HepG2 (cell line): Measurements from ENCODE around the gene GPATCH8.

Experiments used
- DNMT1 ChIP-seq: sonication (generic); formaldehyde crosslinking; IDR thresholded peaks from 2 replicates; pipeline ENCODE4 v1.5.1; 2020; ENCODE audit warnings: mild to moderate bottlenecking, missing genetic modification reagents
- POLR2A ChIP-seq, 2 experiments: IDR thresholded peaks; 2 replicates each; pipeline ENCODE4 v1.6.1; 2011; ENCODE audit warnings: low read depth in 2 of 2, low read length in 2 of 2, mild to moderate bottlenecking in 1 of 2, moderate library complexity in 1 of 2; ENCODE audit not compliant: insufficient read depth in 1 of 2
- ZNF138 ChIP-seq: sonication (generic); formaldehyde crosslinking; IDR thresholded peaks from 2 replicates; pipeline ENCODE4 v1.5.0; 2020; ENCODE audit warnings: mild to moderate bottlenecking, low read depth, missing genetic modification reagents
- TF ChIP-seq, protein P1 (sequence below): sonication (generic); formaldehyde crosslinking; IDR thresholded peaks from 2 replicates; pipeline ENCODE4 v1.4.0; 2020; ENCODE audit warnings: low read depth, missing genetic modification reagents
- TF ChIP-seq, protein P2 (sequence below): sonication (generic); formaldehyde crosslinking; IDR thresholded peaks from 2 replicates; pipeline ENCODE4 v1.4.0; 2020; ENCODE audit warnings: missing genetic modification reagents
- TF ChIP-seq, protein P3 (sequence below): sonication (generic); formaldehyde crosslinking; IDR thresholded peaks from 2 replicates; pipeline ENCODE4 v1.4.0; 2020; ENCODE audit warnings: missing genetic modification reagents

DNA sequence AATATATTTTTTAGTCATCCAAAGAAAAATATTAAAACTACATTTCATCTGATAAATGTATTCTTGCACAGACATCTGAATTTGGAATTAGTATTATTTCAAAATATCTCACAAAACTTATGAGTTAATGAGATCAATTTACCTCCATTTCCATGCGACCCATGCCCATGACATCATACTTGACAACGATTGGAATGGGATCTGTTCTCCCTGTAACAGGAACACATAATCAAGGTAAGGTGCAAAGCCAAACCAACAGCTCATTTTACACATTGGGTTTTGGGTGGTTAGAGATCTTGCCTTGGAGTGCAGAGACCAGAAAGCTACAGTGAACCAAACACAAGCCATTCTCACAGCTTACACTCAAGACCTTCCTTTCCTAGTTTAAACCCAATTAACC is 66.9 kb downstream of the GPATCH8 start:
- TF ChIP-seq DNMT1 (CRISPR knock-in tag) (no peak), POLR2A (IDR thresholded peaks at IDR 0.05; ENCODE audit: insufficient read depth in 1 of 2, low read depth in 2 of 2, low read length in 2 of 2) (no peak), ZNF138 (CRISPR knock-in tag) (no peak)
- TF ChIP-seq, protein P1, sequence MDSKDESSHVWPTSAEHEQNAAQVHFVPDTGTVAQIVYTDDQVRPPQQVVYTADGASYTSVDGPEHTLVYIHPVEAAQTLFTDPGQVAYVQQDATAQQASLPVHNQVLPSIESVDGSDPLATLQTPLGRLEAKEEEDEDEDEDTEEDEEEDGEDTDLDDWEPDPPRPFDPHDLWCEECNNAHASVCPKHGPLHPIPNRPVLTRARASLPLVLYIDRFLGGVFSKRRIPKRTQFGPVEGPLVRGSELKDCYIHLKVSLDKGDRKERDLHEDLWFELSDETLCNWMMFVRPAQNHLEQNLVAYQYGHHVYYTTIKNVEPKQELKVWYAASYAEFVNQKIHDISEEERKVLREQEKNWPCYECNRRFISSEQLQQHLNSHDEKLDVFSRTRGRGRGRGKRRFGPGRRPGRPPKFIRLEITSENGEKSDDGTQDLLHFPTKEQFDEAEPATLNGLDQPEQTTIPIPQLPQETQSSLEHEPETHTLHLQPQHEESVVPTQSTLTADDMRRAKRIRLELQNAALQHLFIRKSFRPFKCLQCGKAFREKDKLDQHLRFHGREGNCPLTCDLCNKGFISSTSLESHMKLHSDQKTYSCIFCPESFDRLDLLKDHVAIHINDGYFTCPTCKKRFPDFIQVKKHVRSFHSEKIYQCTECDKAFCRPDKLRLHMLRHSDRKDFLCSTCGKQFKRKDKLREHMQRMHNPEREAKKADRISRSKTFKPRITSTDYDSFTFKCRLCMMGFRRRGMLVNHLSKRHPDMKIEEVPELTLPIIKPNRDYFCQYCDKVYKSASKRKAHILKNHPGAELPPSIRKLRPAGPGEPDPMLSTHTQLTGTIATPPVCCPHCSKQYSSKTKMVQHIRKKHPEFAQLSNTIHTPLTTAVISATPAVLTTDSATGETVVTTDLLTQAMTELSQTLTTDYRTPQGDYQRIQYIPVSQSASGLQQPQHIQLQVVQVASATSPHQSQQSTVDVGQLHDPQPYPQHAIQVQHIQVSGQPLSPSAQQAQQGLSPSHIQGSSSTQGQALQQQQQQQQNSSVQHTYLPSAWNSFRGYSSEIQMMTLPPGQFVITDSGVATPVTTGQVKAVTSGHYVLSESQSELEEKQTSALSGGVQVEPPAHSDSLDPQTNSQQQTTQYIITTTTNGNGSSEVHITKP (CRISPR knock-in tag): no peak
- TF ChIP-seq, protein P2, sequence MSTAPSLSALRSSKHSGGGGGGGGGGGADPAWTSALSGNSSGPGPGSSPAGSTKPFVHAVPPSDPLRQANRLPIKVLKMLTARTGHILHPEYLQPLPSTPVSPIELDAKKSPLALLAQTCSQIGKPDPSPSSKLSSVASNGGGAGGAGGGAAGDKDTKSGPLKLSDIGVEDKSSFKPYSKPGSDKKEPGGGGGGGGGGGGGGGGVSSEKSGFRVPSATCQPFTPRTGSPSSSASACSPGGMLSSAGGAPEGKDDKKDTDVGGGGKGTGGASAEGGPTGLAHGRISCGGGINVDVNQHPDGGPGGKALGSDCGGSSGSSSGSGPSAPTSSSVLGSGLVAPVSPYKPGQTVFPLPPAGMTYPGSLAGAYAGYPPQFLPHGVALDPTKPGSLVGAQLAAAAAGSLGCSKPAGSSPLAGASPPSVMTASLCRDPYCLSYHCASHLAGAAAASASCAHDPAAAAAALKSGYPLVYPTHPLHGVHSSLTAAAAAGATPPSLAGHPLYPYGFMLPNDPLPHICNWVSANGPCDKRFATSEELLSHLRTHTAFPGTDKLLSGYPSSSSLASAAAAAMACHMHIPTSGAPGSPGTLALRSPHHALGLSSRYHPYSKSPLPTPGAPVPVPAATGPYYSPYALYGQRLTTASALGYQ (CRISPR knock-in tag): no peak
- TF ChIP-seq, protein P3, sequence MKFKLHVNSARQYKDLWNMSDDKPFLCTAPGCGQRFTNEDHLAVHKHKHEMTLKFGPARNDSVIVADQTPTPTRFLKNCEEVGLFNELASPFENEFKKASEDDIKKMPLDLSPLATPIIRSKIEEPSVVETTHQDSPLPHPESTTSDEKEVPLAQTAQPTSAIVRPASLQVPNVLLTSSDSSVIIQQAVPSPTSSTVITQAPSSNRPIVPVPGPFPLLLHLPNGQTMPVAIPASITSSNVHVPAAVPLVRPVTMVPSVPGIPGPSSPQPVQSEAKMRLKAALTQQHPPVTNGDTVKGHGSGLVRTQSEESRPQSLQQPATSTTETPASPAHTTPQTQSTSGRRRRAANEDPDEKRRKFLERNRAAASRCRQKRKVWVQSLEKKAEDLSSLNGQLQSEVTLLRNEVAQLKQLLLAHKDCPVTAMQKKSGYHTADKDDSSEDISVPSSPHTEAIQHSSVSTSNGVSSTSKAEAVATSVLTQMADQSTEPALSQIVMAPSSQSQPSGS (CRISPR knock-in tag): no peak
